Measurements from ENCODE around the gene RYR2. TPM values are rescaled to one million over a fixed set of nuclear protein-coding genes. Genes with fewer than 3 reads are reported as not detected.

The RYR2 gene
- total RNA-seq, 1 donor from 2014 or later: 0.19 TPM

GRCh38 chr1:237237721-237238120, 195.7 kb downstream of the RYR2 start:
- no peak for TF ChIP-seq CTCF (IDR thresholded peaks at IDR 0.05; ENCODE audit: unreplicated experiment)
- Mint-ChIP-seq H3K27me3 (no peaks in the 10 kb centered on the region), H3K4me3 (ENCODE audit: low read depth) (no peak overlapping the region), H3K9me3 (ENCODE audit: low read depth) (no peaks in the 10 kb centered on the region), H3K4me1 (ENCODE audit: low read depth) (no peaks in the 10 kb centered on the region), H3K36me3 (ENCODE audit: insufficient read depth) (no peaks in the 10 kb centered on the region), H3K27ac (no peak overlapping the region)
- DNase-seq (ENCODE audit: low spot score, unreplicated experiment): no peak

GRCh38 chr1:237239248-237239647, 197.3 kb downstream of the RYR2 start:
- Mint-ChIP-seq H3K9me3 (ENCODE audit: low read depth) (no peaks in the 10 kb centered on the region), H3K4me3 (ENCODE audit: low read depth) (no peak overlapping the region), H3K27ac (no peak overlapping the region), H3K4me1 (ENCODE audit: low read depth) (no peaks in the 10 kb centered on the region), H3K27me3 (no peaks in the 10 kb centered on the region), H3K36me3 (ENCODE audit: insufficient read depth) (no peaks in the 10 kb centered on the region)
- TF ChIP-seq CTCF (IDR thresholded peaks at IDR 0.05; ENCODE audit: unreplicated experiment): no peak
- DNase-seq (ENCODE audit: low spot score, unreplicated experiment): no peak

GRCh38 chr1:237241038-237241437, 199.1 kb downstream of the RYR2 start:
- H3K36me3 Mint-ChIP-seq (ENCODE audit: insufficient read depth): no peaks in the 10 kb centered on the region
- H3K27ac Mint-ChIP-seq: no peak overlapping the region
- H3K9me3 Mint-ChIP-seq (ENCODE audit: low read depth): no peaks in the 10 kb centered on the region
- H3K4me1 Mint-ChIP-seq (ENCODE audit: low read depth): no peaks in the 10 kb centered on the region
- no peak for DNase-seq (ENCODE audit: low spot score, unreplicated experiment)
- H3K27me3 Mint-ChIP-seq: no peaks in the 10 kb centered on the region
- TF ChIP-seq CTCF (IDR thresholded peaks at IDR 0.05; ENCODE audit: unreplicated experiment): no peak
- no peak overlapping the region for H3K4me3 Mint-ChIP-seq (ENCODE audit: low read depth)

GRCh38 chr1:237244778-237245177, 202.8 kb downstream of the RYR2 start:
- TF ChIP-seq CTCF (IDR thresholded peaks at IDR 0.05; ENCODE audit: unreplicated experiment): no peak
- Mint-ChIP-seq H3K9me3 (ENCODE audit: low read depth) (no peaks in the 10 kb centered on the region), H3K27ac (no peak overlapping the region), H3K4me3 (ENCODE audit: low read depth) (no peak overlapping the region), H3K36me3 (ENCODE audit: insufficient read depth) (no peaks in the 10 kb centered on the region), H3K27me3 (no peaks in the 10 kb centered on the region), H3K4me1 (ENCODE audit: low read depth) (no peaks in the 10 kb centered on the region)
- no peak for DNase-seq (ENCODE audit: low spot score, unreplicated experiment)

- Mint-ChIP-seq H3K27ac (no peak overlapping the region), H3K4me3 (ENCODE audit: low read depth) (no peak overlapping the region), H3K9me3 (ENCODE audit: low read depth) (no peaks in the 10 kb centered on the region), H3K27me3 (no peaks in the 10 kb centered on the region), H3K4me1 (ENCODE audit: low read depth) (no peaks in the 10 kb centered on the region), H3K36me3 (ENCODE audit: insufficient read depth) (no peaks in the 10 kb centered on the region)
- no peak for DNase-seq (ENCODE audit: low spot score, unreplicated experiment)
- no peak for TF ChIP-seq CTCF (IDR thresholded peaks at IDR 0.05; ENCODE audit: unreplicated experiment)
Observed at GRCh38 chr1:237247442-237247841, 205.5 kb downstream of the RYR2 start.

Data from progenitor cell of endocrine pancreas (in vitro differentiated cells).